ENCODE data around the gene CRIM1.

Gene CRIM1

GRCh38 chr2:36333350-36334012, 22.1 kb upstream of the CRIM1 start:
- Histone ChIP-seq H3K9me3 (ENCODE audit: control insufficient read depth in 5 of 5, low read length in 5 of 5) (no peaks in the 10 kb centered on the region), H3K27me3 (ENCODE audit: control insufficient read depth in 5 of 5, insufficient read depth in 4 of 5, low read length in 5 of 5) (peaks cover 0 to 3% (median 0%) of the 10 kb centered on the region in 5 donors), H3K36me3 (ENCODE audit: control insufficient read depth in 5 of 5, insufficient read depth in 5 of 5, low read length in 5 of 5) (no peaks in the 10 kb centered on the region), H3K4me1 (ENCODE audit: control insufficient read depth in 5 of 5, insufficient read depth in 5 of 5, low read length in 5 of 5) (peaks cover 0 to 11% (median 0%) of the 10 kb centered on the region in 5 donors), H3K27ac (ENCODE audit: low read depth, low read length) (no peak overlapping the region), H3K4me3 (ENCODE audit: low read depth in 1 of 5, low read length in 5 of 5) (no peak overlapping the region), H3K9ac (ENCODE audit: low read length in 5 of 5) (no peak overlapping the region)

- peaks cover 0 to 10% (median 0%) of the 10 kb centered on the region in 5 donors for H3K4me1 ChIP-seq (ENCODE audit: control insufficient read depth in 5 of 5, insufficient read depth in 5 of 5, low read length in 5 of 5)
- H3K4me3 ChIP-seq (ENCODE audit: low read depth in 1 of 5, low read length in 5 of 5): no peak overlapping the region
- H3K27me3 ChIP-seq (ENCODE audit: control insufficient read depth in 5 of 5, insufficient read depth in 4 of 5, low read length in 5 of 5): peaks cover 0 to 3% (median 0%) of the 10 kb centered on the region in 5 donors
- no peak overlapping the region for H3K27ac ChIP-seq (ENCODE audit: low read depth, low read length)
- H3K9me3 ChIP-seq (ENCODE audit: control insufficient read depth in 5 of 5, low read length in 5 of 5): no peaks in the 10 kb centered on the region
- H3K36me3 ChIP-seq (ENCODE audit: control insufficient read depth in 5 of 5, insufficient read depth in 5 of 5, low read length in 5 of 5): no peaks in the 10 kb centered on the region
- no peak overlapping the region for H3K9ac ChIP-seq (ENCODE audit: low read length in 5 of 5)
These were observed 20.0 kb upstream of the CRIM1 start for GRCh38 chr2:36335597-36335996.

GRCh38 chr2:36336321-36336720, 19.3 kb upstream of the CRIM1 start:
- no peak overlapping the region for H3K4me3 ChIP-seq (ENCODE audit: low read depth in 1 of 5, low read length in 5 of 5)
- H3K4me1 ChIP-seq (ENCODE audit: control insufficient read depth in 5 of 5, insufficient read depth in 5 of 5, low read length in 5 of 5): peaks cover 0 to 2% (median 0%) of the 10 kb centered on the region in 5 donors
- no peaks in the 10 kb centered on the region for H3K36me3 ChIP-seq (ENCODE audit: control insufficient read depth in 5 of 5, insufficient read depth in 5 of 5, low read length in 5 of 5)
- no peak overlapping the region for H3K9ac ChIP-seq (ENCODE audit: low read length in 5 of 5)
- H3K27ac ChIP-seq (ENCODE audit: low read depth, low read length): no peak overlapping the region
- H3K9me3 ChIP-seq (ENCODE audit: control insufficient read depth in 5 of 5, low read length in 5 of 5): no peaks in the 10 kb centered on the region
- H3K27me3 ChIP-seq (ENCODE audit: control insufficient read depth in 5 of 5, insufficient read depth in 4 of 5, low read length in 5 of 5): peaks cover 0 to 3% (median 0%) of the 10 kb centered on the region in 5 donors

- Histone ChIP-seq H3K27ac (ENCODE audit: low read depth, low read length) (no peak overlapping the region), H3K4me1 (ENCODE audit: control insufficient read depth in 5 of 5, insufficient read depth in 5 of 5, low read length in 5 of 5) (no peaks in the 10 kb centered on the region), H3K9ac (ENCODE audit: low read length in 5 of 5) (no peak overlapping the region), H3K4me3 (ENCODE audit: low read depth in 1 of 5, low read length in 5 of 5) (no peak overlapping the region), H3K27me3 (ENCODE audit: control insufficient read depth in 5 of 5, insufficient read depth in 4 of 5, low read length in 5 of 5) (peaks cover 0 to 3% (median 0%) of the 10 kb centered on the region in 5 donors), H3K36me3 (ENCODE audit: control insufficient read depth in 5 of 5, insufficient read depth in 5 of 5, low read length in 5 of 5) (no peaks in the 10 kb centered on the region), H3K9me3 (ENCODE audit: control insufficient read depth in 5 of 5, low read length in 5 of 5) (no peaks in the 10 kb centered on the region)
These were observed 18.2 kb upstream of the CRIM1 start for GRCh38 chr2:36337354-36337753.

GRCh38 chr2:36338124-36338826, 17.3 kb upstream of the CRIM1 start:
- no peaks in the 10 kb centered on the region for H3K9me3 ChIP-seq (ENCODE audit: control insufficient read depth in 5 of 5, low read length in 5 of 5)
- H3K27ac ChIP-seq (ENCODE audit: low read depth, low read length): no peak overlapping the region
- no peaks in the 10 kb centered on the region for H3K4me1 ChIP-seq (ENCODE audit: control insufficient read depth in 5 of 5, insufficient read depth in 5 of 5, low read length in 5 of 5)

GRCh38 chr2:36338827-36339145, 16.8 kb upstream of the CRIM1 start:
- H3K4me1 ChIP-seq (ENCODE audit: control insufficient read depth in 5 of 5, insufficient read depth in 5 of 5, low read length in 5 of 5): no peaks in the 10 kb centered on the region
- no peak overlapping the region for H3K4me3 ChIP-seq (ENCODE audit: low read depth in 1 of 5, low read length in 5 of 5)
- peaks cover 0 to 3% (median 0%) of the 10 kb centered on the region in 5 donors for H3K27me3 ChIP-seq (ENCODE audit: control insufficient read depth in 5 of 5, insufficient read depth in 4 of 5, low read length in 5 of 5)
- H3K36me3 ChIP-seq (ENCODE audit: control insufficient read depth in 5 of 5, insufficient read depth in 5 of 5, low read length in 5 of 5): no peaks in the 10 kb centered on the region
- H3K27ac ChIP-seq (ENCODE audit: low read depth, low read length): no peak overlapping the region
- no peaks in the 10 kb centered on the region for H3K9me3 ChIP-seq (ENCODE audit: control insufficient read depth in 5 of 5, low read length in 5 of 5)
- no peak overlapping the region for H3K9ac ChIP-seq (ENCODE audit: low read length in 5 of 5)

More at GRCh38 chr2:36338124-36338826, 17.3 kb upstream of the CRIM1 start:
- H3K4me3 ChIP-seq (ENCODE audit: low read depth in 1 of 5, low read length in 5 of 5): no peak overlapping the region
- H3K36me3 ChIP-seq (ENCODE audit: control insufficient read depth in 5 of 5, insufficient read depth in 5 of 5, low read length in 5 of 5): no peaks in the 10 kb centered on the region
- H3K27me3 ChIP-seq (ENCODE audit: control insufficient read depth in 5 of 5, insufficient read depth in 4 of 5, low read length in 5 of 5): peaks cover 0 to 3% (median 0%) of the 10 kb centered on the region in 5 donors
- H3K9ac ChIP-seq (ENCODE audit: low read length in 5 of 5): no peak overlapping the region

- Histone ChIP-seq H3K9me3 (ENCODE audit: control insufficient read depth in 5 of 5, low read length in 5 of 5) (no peaks in the 10 kb centered on the region), H3K36me3 (ENCODE audit: control insufficient read depth in 5 of 5, insufficient read depth in 5 of 5, low read length in 5 of 5) (no peaks in the 10 kb centered on the region), H3K9ac (ENCODE audit: low read length in 5 of 5) (no peak overlapping the region), H3K4me3 (ENCODE audit: low read depth in 1 of 5, low read length in 5 of 5) (no peak overlapping the region), H3K27ac (ENCODE audit: low read depth, low read length) (no peak overlapping the region), H3K27me3 (ENCODE audit: control insufficient read depth in 5 of 5, insufficient read depth in 4 of 5, low read length in 5 of 5) (peaks cover 0 to 3% (median 0%) of the 10 kb centered on the region in 5 donors), H3K4me1 (ENCODE audit: control insufficient read depth in 5 of 5, insufficient read depth in 5 of 5, low read length in 5 of 5) (no peaks in the 10 kb centered on the region)
These were observed 15.9 kb upstream of the CRIM1 start for GRCh38 chr2:36339607-36340218.

GRCh38 chr2:36343606-36344005, 12.0 kb upstream of the CRIM1 start:
- no peaks in the 10 kb centered on the region for H3K36me3 ChIP-seq (ENCODE audit: control insufficient read depth in 5 of 5, insufficient read depth in 5 of 5, low read length in 5 of 5)
- no peaks in the 10 kb centered on the region for H3K9me3 ChIP-seq (ENCODE audit: control insufficient read depth in 5 of 5, low read length in 5 of 5)
- H3K4me3 ChIP-seq (ENCODE audit: low read depth in 1 of 5, low read length in 5 of 5): no peak overlapping the region
- peaks cover 0 to 9% (median 0%) of the 10 kb centered on the region in 5 donors for H3K4me1 ChIP-seq (ENCODE audit: control insufficient read depth in 5 of 5, insufficient read depth in 5 of 5, low read length in 5 of 5)
- no peaks in the 10 kb centered on the region for H3K27me3 ChIP-seq (ENCODE audit: control insufficient read depth in 5 of 5, insufficient read depth in 4 of 5, low read length in 5 of 5)
- H3K9ac ChIP-seq (ENCODE audit: low read length in 5 of 5): no peak overlapping the region
- no peak overlapping the region for H3K27ac ChIP-seq (ENCODE audit: low read depth, low read length)

- Histone ChIP-seq H3K9ac (ENCODE audit: low read length in 5 of 5) (no peak overlapping the region), H3K4me3 (ENCODE audit: low read depth in 1 of 5, low read length in 5 of 5) (no peak overlapping the region), H3K27me3 (ENCODE audit: control insufficient read depth in 5 of 5, insufficient read depth in 4 of 5, low read length in 5 of 5) (no peaks in the 10 kb centered on the region), H3K36me3 (ENCODE audit: control insufficient read depth in 5 of 5, insufficient read depth in 5 of 5, low read length in 5 of 5) (no peaks in the 10 kb centered on the region), H3K27ac (ENCODE audit: low read depth, low read length) (no peak overlapping the region), H3K4me1 (ENCODE audit: control insufficient read depth in 5 of 5, insufficient read depth in 5 of 5, low read length in 5 of 5) (peaks cover 0 to 23% (median 13%) of the 10 kb centered on the region in 5 donors), H3K9me3 (ENCODE audit: control insufficient read depth in 5 of 5, low read length in 5 of 5) (no peaks in the 10 kb centered on the region)
These were observed 6.9 kb upstream of the CRIM1 start for GRCh38 chr2:36348721-36349120.

GRCh38 chr2:36351291-36351690, 4.3 kb upstream of the CRIM1 start:
- Histone ChIP-seq H3K4me3 (ENCODE audit: low read depth in 1 of 5, low read length in 5 of 5) (no peak overlapping the region), H3K4me1 (ENCODE audit: control insufficient read depth in 5 of 5, insufficient read depth in 5 of 5, low read length in 5 of 5) (peaks cover 0 to 31% (median 29%) of the 10 kb centered on the region in 5 donors), H3K9me3 (ENCODE audit: control insufficient read depth in 5 of 5, low read length in 5 of 5) (no peaks in the 10 kb centered on the region), H3K27ac (ENCODE audit: low read depth, low read length) (no peak overlapping the region), H3K9ac (ENCODE audit: low read length in 5 of 5) (no peak overlapping the region), H3K36me3 (ENCODE audit: control insufficient read depth in 5 of 5, insufficient read depth in 5 of 5, low read length in 5 of 5) (no peaks in the 10 kb centered on the region), H3K27me3 (ENCODE audit: control insufficient read depth in 5 of 5, insufficient read depth in 4 of 5, low read length in 5 of 5) (no peaks in the 10 kb centered on the region)

All from subcutaneous abdominal adipose tissue (tissue), 5 donors.